T-helper 2 cell treated with Interferon-gamma antibody and Interleukin-4, amounts not matched to agents 5 μg/mL and 100 μg/mL, for 36 hours (primary cell): ENCODE results near the gene PCBP3.

Source experiments
- DNase-seq: peaks from one replicate; pipeline ENCODE4 v3.0.0; 2021; ENCODE audit warnings: low spot score
- H3K27ac Mint-ChIP-seq: one replicate; pipeline ENCODE4 v1.8.0; 2021; ENCODE audit warnings: mild to moderate bottlenecking, mixed read lengths
- H3K27me3 Mint-ChIP-seq: one replicate; pipeline ENCODE4 v1.8.0; 2021; ENCODE audit warnings: low read depth, mixed read lengths
- H3K36me3 Mint-ChIP-seq: one replicate; pipeline ENCODE4 v1.8.0; 2021; ENCODE audit warnings: low read depth, mixed read lengths
- H3K4me1 Mint-ChIP-seq: one replicate; pipeline ENCODE4 v1.8.0; 2021; ENCODE audit warnings: low read depth, mixed read lengths
- H3K4me3 Mint-ChIP-seq: one replicate; pipeline ENCODE4 v1.8.0; 2022; ENCODE audit warnings: mild to moderate bottlenecking, moderate library complexity, mixed read lengths
- H3K9me3 Mint-ChIP-seq: one replicate; pipeline ENCODE4 v1.8.0; 2021; ENCODE audit warnings: mixed read lengths

The PCBP3 gene

GRCh38 chr21:45860493-45861155, 217.1 kb downstream of the PCBP3 start:
- DNase-seq, result no peak
- H3K27ac Mint-ChIP-seq, result no peak overlapping the region
- no peaks in the 10 kb centered on the region for H3K36me3 Mint-ChIP-seq
- H3K4me3 Mint-ChIP-seq, result no peak overlapping the region
- no peaks in the 10 kb centered on the region for H3K9me3 Mint-ChIP-seq
- no peaks in the 10 kb centered on the region for H3K27me3 Mint-ChIP-seq
- no peaks in the 10 kb centered on the region for H3K4me1 Mint-ChIP-seq

DNA sequence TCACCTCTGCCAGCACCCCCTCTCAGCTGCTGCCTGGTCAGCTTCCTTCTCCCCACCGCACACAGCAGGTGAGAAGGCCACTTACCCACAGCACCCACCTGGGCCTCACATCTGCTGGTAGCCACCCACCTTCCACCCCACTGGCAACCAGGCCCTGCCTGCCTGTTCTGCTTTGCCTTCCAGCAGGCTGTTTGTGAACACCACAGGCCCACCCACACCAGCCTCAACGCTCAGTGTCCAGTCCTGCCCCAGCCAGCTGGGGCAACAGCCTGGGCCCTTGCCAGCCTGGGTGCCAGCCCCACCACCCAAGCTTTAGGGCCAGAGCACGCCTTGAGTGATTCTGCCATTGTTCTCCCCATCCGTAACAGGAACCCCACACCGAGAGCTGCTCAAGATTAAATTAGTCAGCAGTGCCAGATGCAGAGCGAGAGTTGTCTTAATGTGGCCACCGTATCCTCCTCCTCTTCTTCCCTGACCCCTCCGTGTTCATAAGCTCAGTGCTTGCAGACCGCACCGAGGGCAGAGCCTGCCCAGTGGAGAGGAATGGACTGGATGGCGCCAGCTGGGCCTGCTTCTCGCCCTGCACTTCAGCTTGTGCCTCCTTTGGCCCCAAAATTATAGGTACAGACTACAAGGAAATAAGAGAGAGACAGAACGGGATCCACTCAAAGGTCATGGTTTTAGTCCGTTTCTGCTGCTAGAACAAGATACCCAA, 217.8 kb downstream of the PCBP3 start:
- no peaks in the 10 kb centered on the region for H3K4me1 Mint-ChIP-seq
- H3K4me3 Mint-ChIP-seq, result no peak overlapping the region
- no peak overlapping the region for H3K27ac Mint-ChIP-seq
- DNase-seq, result no peak
- H3K9me3 Mint-ChIP-seq, result no peaks in the 10 kb centered on the region
- no peaks in the 10 kb centered on the region for H3K27me3 Mint-ChIP-seq
- H3K36me3 Mint-ChIP-seq, result no peaks in the 10 kb centered on the region

DNA sequence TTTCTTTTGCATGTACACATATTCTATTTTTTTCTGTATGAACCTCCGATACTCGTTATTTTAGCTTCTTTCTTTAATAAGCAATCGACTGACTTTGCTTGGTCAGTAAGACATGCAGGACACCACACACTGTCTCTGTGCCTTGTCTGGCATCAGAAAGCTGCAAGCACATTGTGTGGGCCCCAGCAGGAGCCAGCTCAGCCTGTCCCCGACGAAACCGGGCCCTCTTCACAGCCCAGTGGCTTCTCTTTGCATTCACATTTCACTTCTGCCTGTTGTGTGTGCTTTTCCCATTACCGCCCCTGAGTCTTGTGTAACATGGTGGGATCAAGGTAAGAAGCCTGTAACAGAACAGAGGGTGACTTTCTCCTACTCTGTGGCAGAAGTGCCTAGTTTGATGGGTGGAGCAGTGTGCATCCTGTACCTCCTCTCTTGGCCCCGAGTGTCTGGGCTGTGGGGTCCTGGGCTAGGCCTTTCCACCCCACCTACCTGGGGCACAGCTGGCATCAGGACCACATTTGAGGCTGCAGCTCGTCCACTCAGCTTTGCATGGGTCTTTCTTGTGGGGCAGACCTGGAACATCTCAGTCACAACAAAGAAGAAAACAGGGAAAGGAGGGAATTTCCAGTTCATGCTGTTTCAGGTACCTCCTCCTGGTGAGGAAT, 219.2 kb downstream of the PCBP3 start:
- no peak for DNase-seq
- Mint-ChIP-seq H3K9me3 (no peaks in the 10 kb centered on the region), H3K27ac (no peak overlapping the region), H3K4me3 (no peak overlapping the region), H3K4me1 (no peaks in the 10 kb centered on the region), H3K36me3 (no peaks in the 10 kb centered on the region), H3K27me3 (no peaks in the 10 kb centered on the region)

DNA sequence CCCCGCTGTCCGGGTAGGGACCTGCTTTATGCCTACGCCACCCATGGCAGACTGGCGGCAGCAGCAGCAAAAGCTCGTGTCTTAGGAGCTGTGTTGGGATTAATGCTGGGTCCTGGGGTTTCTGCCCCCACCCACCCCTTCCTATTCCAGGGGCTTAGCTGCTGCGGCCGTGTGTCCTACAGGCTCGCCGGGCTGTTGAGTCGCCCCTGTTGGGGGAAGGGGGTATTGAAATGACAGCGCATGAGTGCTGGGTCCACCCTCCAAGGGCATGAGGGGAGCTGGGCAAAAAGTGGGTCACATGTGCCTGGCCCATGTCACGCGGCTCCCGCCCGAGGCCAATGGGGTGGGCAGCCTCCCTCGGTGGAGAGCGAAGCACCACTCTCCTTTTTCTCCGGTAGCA, 219.7 kb downstream of the PCBP3 start:
- Mint-ChIP-seq H3K27me3 (no peaks in the 10 kb centered on the region), H3K9me3 (no peaks in the 10 kb centered on the region), H3K4me1 (no peaks in the 10 kb centered on the region), H3K36me3 (no peaks in the 10 kb centered on the region), H3K4me3 (no peak overlapping the region), H3K27ac (no peak overlapping the region)
- no peak for DNase-seq

- no peaks in the 10 kb centered on the region for H3K36me3 Mint-ChIP-seq
- H3K9me3 Mint-ChIP-seq, result no peaks in the 10 kb centered on the region
- H3K27ac Mint-ChIP-seq, result no peak overlapping the region
These were observed 220.2 kb downstream of the PCBP3 start for GRCh38 chr21:45863751-45864150.

DNA sequence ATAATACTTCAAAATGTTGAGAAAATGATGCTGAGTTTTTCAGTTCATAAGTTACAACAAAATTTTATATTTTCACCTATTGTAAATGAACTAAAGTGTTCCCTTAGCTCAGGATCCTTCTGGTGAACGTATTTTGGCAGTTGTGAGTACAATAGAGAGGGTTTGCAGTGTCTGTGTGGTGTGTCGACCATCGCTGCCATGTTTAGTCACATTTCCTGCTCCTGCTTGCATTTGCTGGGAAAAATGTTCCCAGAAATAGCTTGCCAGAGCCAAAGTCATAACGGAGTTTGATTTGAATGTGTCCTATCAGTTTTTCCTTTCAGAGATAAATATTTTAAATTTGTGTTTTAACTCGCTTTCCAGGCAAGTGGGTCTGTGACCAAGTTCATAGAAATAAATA, 220.9 kb downstream of the PCBP3 start:
- Mint-ChIP-seq H3K4me1 (no peaks in the 10 kb centered on the region), H3K9me3 (no peaks in the 10 kb centered on the region), H3K27me3 (no peaks in the 10 kb centered on the region), H3K4me3 (no peak overlapping the region), H3K36me3 (no peaks in the 10 kb centered on the region), H3K27ac (no peak overlapping the region)
- no peak for DNase-seq

More at GRCh38 chr21:45863751-45864150, 220.2 kb downstream of the PCBP3 start:
- no peak for DNase-seq
- no peaks in the 10 kb centered on the region for H3K4me1 Mint-ChIP-seq
- no peaks in the 10 kb centered on the region for H3K27me3 Mint-ChIP-seq
- H3K4me3 Mint-ChIP-seq, result no peak overlapping the region

GRCh38 chr21:45865106-45865835, 221.7 kb downstream of the PCBP3 start:
- H3K4me1 Mint-ChIP-seq, result no peaks in the 10 kb centered on the region
- H3K36me3 Mint-ChIP-seq, result no peaks in the 10 kb centered on the region
- H3K27me3 Mint-ChIP-seq, result no peaks in the 10 kb centered on the region
- H3K4me3 Mint-ChIP-seq, result no peak overlapping the region
- no peak for DNase-seq
- no peaks in the 10 kb centered on the region for H3K9me3 Mint-ChIP-seq
- no peak overlapping the region for H3K27ac Mint-ChIP-seq

DNA sequence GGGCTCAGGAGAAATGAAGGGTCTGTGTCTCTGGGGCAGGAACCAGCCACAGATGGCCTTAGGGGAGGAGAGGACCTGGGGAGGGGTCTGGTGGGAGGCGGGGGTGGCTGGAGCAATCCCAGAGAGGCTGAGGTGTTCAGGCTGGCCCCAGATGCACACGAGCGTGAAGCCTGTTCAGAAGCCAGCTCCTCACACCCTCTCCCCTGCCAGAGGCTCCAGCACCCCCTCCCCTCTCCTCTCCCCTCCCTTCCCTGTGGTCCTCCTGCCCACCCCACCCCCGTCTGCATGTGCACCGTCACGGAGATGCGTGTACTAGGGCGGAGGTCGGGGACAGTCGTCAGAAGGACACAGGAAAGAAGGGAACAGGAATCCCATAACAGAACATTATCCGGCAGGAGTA, 223.0 kb downstream of the PCBP3 start:
- H3K36me3 Mint-ChIP-seq, result no peaks in the 10 kb centered on the region
- no peaks in the 10 kb centered on the region for H3K4me1 Mint-ChIP-seq
- no peak overlapping the region for H3K4me3 Mint-ChIP-seq
- DNase-seq, result no peak
- H3K27me3 Mint-ChIP-seq, result no peaks in the 10 kb centered on the region
- H3K9me3 Mint-ChIP-seq, result no peaks in the 10 kb centered on the region
- no peak overlapping the region for H3K27ac Mint-ChIP-seq

- no peaks in the 10 kb centered on the region for H3K27me3 Mint-ChIP-seq
- H3K36me3 Mint-ChIP-seq, result no peaks in the 10 kb centered on the region
- H3K9me3 Mint-ChIP-seq, result no peaks in the 10 kb centered on the region
- H3K4me1 Mint-ChIP-seq, result no peaks in the 10 kb centered on the region
- no peak overlapping the region for H3K4me3 Mint-ChIP-seq
- no peak for DNase-seq
- no peak overlapping the region for H3K27ac Mint-ChIP-seq
These were observed 223.6 kb downstream of the PCBP3 start for GRCh38 chr21:45867041-45867666.

DNA sequence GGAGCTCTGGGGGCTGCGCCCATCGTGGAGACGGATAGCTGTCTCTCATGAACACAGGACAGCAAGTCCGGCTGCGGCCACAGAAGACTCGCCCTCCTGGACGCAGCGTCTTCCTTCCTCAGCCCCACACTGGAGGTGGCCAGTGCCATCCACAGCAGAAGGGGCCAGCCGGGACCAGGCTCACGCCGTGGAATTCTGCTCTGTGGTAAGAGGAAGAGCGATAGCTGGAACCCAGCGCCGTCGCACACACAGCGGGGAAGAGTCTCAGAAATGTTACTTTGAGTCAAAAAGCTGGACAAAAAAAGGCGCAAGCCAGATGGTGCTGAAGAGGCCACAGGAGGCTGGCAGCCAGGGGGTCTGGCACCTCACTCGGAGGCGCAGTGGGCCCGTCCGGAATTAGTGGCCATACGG, 224.2 kb downstream of the PCBP3 start:
- H3K27ac Mint-ChIP-seq, result no peak overlapping the region
- DNase-seq, result no peak
- no peaks in the 10 kb centered on the region for H3K4me1 Mint-ChIP-seq
- H3K27me3 Mint-ChIP-seq, result no peaks in the 10 kb centered on the region
- no peaks in the 10 kb centered on the region for H3K9me3 Mint-ChIP-seq
- no peak overlapping the region for H3K4me3 Mint-ChIP-seq
- H3K36me3 Mint-ChIP-seq, result no peaks in the 10 kb centered on the region

DNA sequence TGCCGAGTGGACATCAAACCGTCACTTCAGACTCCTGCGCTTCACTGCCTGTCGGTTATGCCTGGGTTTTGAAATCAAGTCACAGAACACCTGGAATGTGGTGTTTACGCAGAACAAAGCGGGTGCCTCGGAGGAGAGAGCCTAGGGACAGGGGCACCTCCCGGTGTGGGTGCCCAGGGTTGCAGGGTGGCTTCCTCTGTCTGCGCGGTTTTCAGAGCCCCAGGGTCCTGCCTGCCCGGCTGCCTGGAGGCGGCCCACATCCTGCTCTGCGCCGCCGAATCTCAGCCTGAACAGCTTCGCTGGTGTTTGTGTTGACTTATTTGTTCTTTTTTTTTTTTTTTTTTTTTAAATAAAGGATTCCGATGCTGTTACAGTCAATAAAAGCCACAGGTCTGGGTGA, 224.6 kb downstream of the PCBP3 start:
- H3K4me1 Mint-ChIP-seq, result no peaks in the 10 kb centered on the region
- no peaks in the 10 kb centered on the region for H3K9me3 Mint-ChIP-seq
- H3K36me3 Mint-ChIP-seq, result no peaks in the 10 kb centered on the region
- no peak overlapping the region for H3K27ac Mint-ChIP-seq
- no peaks in the 10 kb centered on the region for H3K27me3 Mint-ChIP-seq
- no peak for DNase-seq
- H3K4me3 Mint-ChIP-seq, result no peak overlapping the region

GRCh38 chr21:45868488-45868887, 225.0 kb downstream of the PCBP3 start:
- Mint-ChIP-seq H3K4me1 (no peaks in the 10 kb centered on the region), H3K27ac (no peak overlapping the region), H3K9me3 (no peaks in the 10 kb centered on the region), H3K4me3 (no peak overlapping the region), H3K36me3 (no peaks in the 10 kb centered on the region), H3K27me3 (no peaks in the 10 kb centered on the region)
- DNase-seq, result no peak

- H3K27me3 Mint-ChIP-seq, result no peaks in the 10 kb centered on the region
- no peaks in the 10 kb centered on the region for H3K9me3 Mint-ChIP-seq
- H3K4me3 Mint-ChIP-seq, result no peak overlapping the region
- H3K4me1 Mint-ChIP-seq, result no peaks in the 10 kb centered on the region
- H3K36me3 Mint-ChIP-seq, result no peaks in the 10 kb centered on the region
- H3K27ac Mint-ChIP-seq, result no peak overlapping the region
- no peak for DNase-seq
These were observed 225.8 kb downstream of the PCBP3 start for GRCh38 chr21:45869121-45870007.
